HG03342 (cell line): ENCODE measurements around the gene MUC20.
"Not testable (repeated sequence)": the region's sequence is repeated elsewhere in the genome, so short reads cannot be mapped to it uniquely, and the experiment has no call there.

Experiments used
- ATAC-seq: cut with Tn5 transposase; IDR thresholded peaks from one replicate; pipeline ENCODE4 v1.9.1; 2021; ENCODE audit warnings: mild to moderate bottlenecking, moderate library complexity; ENCODE audit not compliant: unreplicated experiment

The MUC20 gene, protein sequence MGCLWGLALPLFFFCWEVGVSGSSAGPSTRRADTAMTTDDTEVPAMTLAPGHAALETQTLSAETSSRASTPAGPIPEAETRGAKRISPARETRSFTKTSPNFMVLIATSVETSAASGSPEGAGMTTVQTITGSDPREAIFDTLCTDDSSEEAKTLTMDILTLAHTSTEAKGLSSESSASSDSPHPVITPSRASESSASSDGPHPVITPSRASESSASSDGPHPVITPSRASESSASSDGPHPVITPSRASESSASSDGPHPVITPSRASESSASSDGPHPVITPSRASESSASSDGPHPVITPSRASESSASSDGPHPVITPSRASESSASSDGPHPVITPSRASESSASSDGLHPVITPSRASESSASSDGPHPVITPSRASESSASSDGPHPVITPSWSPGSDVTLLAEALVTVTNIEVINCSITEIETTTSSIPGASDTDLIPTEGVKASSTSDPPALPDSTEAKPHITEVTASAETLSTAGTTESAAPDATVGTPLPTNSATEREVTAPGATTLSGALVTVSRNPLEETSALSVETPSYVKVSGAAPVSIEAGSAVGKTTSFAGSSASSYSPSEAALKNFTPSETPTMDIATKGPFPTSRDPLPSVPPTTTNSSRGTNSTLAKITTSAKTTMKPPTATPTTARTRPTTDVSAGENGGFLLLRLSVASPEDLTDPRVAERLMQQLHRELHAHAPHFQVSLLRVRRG

DNA sequence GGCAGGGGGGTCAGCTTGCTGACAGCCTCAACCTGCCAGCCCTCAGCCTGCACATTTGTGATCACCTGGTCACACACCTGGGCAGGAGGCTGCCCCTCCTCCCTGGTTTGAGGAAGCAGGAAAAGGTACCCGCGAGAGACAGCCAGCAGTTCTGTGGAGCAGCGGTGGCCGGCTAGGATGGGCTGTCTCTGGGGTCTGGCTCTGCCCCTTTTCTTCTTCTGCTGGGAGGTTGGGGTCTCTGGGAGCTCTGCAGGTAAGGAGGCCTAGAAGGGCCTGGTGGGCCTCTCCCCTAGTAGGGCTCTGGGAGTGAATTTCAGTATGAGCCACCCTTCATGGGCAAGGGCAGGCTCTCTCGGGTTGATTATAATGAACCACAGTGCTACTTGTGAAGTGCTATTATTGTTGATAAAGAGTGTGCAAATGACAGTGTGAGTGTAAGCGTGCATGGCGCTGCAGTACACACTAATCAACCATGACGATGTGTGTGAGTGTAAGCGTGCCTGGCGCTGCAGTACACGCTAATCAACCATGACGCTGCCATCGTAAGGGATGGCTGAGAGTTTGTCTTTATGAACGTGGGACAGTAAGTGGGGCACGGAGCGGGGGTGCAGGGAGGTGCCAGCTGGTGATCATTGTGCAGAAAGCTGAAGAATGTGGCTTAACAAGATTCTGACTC lies at the start of gene MUC20:
MUC20 (plus strand) TSS at position 148 of the 676 bp plus-strand sequence; CDS start at position 178, 30 bp downstream.
- not testable (repeated sequence) for ATAC-seq

DNA sequence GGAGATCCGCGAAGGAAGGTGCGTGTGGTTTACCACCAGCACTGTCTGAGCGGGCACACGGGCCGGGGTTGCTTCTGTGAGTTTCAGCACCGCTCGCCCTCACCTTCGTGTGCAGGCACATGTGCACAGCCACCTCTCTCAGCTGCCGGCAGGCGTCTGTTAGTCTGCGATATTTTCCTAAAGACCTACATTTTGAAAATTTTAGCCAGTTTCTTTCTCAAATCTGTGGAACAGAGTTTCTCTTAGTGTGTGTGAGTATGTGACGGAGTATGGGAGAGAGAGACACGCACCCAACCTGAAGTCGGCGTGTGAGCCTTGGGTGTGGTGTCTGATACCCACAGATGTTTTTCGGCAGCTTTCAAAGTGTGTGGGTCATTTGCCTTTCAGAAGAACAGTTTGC lies 49.5 kb upstream of the MUC20 start:
- not testable (repeated sequence) for ATAC-seq

DNA sequence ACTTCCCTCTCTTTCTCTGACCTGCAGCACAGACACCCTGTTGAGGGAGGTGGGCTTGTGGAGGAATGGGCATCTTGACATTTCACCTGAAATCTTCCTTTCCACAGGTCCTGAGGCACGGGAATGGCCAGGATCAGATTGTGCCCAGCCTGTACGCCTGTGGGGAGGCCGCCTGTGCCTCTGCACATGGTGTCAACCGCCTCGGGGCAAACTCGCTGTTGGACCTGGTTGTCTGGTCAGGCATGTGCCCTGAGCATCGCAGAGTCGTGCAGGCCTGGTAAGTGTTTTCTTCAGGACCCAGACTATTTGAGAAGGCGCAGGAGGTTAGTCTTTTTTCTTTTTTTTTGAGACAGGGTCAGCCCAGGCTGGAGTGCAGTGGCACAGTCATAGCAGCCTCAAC lies 47.1 kb upstream of the MUC20 start:
- ATAC-seq: not testable (repeated sequence)

DNA sequence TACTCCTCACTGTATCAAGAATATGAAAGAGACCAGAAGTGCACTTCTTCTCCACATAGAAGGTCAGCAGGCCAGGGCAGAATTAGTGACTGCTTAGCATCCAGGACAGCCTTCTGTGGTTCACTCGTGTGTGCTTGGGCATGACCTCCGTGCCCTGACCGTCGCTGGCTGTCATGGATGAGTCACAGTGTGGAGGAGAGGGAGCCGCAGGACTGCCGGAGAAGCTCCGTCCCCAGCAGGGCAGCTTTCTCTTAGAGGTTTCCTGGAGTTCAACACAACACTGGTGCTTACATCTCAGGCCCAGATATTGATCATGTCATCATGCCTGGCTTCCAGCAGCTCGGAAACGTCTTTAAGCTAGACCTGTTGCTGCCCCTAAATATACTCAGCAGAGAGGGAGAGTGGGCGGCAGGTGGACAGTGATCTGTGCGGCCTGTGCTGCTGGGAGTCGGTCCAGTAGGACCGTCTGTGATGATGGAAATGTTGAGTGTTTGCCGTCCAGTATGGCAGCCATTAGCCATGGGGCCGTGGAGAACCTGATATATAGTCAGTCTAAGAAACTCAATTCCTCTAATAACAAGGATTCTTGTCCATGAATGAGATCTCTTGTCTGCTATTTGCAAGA lies 42.3 kb upstream of the MUC20 start:
- not testable (repeated sequence) for ATAC-seq

DNA sequence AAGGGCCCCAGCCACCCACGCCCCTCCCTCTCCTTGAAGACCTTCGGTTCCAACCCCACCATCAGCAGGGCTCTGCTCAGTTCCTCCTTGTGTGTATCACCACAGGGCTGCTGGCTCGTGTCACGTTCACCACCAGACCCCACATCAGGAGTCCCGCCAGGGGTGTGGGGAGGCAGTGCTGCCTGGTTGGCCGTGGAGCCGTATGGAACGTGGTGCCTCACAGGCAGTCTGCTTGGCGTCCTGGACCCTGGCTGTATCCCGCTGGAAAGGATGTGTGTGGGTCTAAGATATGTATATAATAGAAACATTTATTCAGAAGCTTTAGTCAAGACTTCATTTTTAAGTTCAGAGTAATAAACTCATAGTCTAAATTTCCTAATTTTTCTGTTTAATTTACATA lies 40.1 kb upstream of the MUC20 start:
- not testable (repeated sequence) for ATAC-seq

DNA sequence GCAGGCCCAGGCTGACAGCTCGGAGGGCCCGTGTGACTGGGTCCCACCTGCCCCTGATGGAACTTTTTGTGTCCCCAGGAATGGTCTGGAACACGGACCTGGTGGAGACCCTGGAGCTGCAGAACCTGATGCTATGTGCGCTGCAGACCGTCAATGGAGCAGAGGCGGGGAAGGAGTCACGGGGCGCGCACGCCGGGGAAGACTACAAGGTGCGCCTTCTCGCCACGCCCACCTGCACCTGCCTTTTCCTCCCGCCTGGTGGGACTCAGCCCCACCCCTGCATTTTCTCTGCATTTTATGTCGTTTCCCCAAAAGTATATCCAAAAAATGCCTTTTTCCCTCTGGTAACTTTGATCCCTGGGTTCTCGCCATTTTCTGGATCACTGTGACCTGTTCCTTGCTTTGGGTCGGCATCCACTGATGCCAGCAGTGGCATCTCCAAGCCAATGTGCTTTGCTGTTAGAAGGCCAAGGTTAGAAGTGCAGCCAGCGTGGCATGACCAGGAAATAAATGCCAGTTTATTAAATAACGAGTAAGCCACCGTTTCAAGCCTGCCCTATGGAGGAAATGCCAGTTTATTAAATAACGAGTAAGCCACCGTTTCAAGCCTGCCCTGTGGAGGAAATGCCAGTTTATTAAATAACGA lies 39.2 kb upstream of the MUC20 start:
- ATAC-seq: not testable (repeated sequence)

DNA sequence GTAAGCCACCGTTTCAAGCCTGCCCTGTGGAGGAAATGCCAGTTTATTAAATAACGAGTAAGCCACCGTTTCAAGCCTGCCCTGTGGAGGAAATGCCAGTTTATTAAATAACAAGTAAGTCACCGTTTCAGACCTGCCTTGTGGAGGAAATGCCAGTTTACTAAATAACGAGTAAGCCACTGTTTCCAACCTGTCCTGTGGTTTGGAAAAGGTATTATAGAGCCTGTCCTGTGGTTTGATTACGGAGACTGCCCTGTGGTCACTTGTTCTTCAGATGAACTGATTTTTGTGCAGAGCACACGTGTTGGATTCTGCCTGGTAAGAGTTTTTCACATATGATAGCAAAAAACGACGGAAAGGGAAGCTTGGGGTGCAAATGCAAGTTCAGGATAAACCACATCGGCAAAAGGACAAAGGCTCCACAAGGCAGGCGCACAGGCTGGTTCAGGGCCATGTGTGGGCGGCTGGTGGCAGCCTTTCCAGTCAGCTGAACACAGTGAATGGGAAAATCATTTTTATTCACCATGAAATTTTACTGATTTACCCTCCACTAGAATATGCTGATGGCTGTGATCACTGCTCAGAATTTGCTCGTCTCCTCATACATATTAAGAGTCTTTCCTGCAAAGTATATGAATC lies 38.6 kb upstream of the MUC20 start:
- ATAC-seq: not testable (repeated sequence)

DNA sequence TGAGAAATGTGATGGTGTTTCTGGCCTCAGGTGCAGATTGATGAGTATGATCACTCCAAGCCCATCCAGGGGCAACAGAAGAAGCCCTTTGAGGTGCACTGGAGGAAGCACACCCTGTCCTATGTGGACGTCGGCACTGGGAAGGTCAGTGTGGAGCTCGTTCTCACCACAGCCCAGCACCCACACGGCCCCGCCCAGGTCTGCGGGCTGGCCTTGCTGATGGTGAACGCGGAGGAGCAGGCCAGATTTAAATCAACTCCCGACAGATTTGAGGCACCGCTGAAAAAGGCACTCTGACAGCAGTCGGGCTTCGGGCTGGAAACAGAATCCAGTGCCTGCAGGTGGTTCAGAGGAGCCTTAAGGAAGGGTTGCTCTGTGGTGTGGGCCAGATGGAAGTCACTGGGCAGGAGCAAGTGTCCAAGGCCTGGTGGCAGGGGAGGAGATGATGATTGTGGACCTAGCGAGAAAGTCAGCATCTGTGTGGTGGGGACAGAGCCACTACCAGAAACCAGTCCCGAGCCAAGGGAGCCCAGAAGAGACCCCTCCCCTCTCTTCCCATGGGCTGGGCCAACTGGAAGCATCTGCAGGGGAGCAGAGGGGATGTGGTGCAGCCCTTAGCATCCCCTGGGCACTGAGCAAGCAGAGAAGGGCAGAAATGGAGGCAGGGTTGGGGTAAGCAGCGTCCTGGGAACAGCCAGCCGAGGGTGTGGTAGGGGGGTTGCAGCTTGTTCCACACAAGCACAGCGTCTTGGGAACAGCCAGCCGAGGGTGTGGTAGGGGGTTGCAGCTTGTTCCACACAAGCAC lies 36.9 kb upstream of the MUC20 start:
- ATAC-seq: not testable (repeated sequence)

DNA sequence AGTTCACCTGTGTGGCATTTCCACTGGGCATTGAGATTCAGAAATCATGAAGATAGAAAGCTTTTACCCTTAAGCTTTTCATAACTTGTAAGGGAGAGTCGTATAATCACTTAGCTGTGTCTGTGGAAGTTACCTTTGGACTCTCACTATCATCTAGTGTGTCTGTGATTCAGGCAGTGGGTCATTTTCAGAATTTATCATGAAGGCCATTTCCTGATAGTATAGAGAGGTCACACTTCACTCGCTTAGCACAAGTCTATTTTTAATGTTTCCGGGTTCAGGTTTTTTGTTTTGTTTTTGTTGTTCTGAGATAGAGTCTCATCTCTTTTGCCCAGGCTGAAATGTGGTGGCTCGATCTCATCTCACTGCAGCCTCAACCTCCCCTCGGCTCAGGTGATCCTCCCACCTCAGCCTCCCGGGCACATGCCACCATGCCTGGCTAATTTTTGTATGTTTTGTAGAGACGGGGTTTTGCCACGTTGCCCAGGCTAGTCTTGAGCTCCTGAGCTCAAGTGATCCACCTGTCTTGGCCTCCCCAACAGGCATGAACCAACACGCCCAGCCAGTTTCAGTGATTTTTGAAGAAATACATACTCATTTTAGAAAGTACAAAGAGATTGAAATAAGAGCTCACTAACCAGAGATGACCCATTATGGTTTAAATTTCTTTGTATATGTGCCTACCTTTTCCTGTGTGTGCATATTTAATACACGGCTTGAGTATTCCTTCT lies 36.1 kb upstream of the MUC20 start:
- ATAC-seq: not testable (repeated sequence)

DNA sequence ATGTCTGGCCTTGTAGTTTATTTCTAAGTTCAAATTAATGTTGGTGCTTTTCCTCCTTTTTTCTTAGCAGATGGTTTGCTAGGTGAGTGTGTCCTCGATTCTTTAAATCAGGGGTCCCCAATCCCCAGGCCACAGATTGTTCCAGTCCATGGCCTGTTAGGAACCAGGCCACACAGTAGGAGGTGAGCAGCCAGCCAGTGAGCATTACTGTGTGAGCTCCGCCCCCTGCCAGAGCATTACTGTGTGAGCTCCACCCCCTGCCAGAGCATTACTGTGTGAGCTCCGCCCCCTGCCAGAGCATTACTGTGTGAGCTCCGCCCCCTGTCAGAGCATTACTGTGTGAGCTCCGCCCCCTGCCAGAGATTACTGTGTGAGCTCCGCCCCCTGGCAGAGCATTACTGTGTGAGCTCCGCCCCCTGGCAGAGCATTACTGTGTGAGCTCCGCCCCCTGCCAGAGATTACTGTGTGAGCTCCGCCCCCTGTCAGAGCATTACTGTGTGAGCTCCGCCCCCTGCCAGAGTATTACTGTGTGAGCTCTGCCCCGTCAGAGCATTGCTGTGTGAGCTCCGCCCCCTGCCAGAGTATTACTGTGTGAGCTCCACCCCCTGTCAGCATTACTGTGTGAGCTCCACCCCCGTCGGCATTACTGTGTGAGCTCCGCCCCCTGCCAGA lies 34.1 kb upstream of the MUC20 start:
- not testable (repeated sequence) for ATAC-seq

DNA sequence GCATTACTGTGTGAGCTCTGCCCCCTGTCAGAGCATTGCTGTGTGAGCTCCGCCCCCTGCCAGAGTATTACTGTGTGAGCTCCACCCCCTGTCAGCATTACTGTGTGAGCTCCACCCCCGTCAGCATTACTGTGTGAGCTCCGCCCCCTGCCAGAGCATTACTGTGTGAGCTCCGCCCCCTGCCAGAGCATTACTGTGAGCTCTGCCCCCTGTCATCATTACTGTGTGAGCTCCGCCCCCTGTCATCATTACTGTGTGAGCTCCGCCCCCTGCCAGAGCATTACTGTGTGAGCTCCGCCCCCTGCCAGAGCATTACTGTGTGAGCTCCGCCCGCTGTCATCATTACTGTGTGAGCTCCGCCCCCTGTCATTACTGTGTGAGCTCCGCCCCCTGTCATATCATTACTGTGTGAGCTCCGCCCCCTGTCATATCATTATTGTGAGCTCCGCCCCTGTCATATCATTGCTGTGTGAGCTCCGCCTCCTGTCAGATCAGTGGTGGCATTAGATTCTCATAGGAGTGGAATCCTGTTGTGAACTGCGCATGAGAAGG lies 33.5 kb upstream of the MUC20 start:
- ATAC-seq: not testable (repeated sequence)

DNA sequence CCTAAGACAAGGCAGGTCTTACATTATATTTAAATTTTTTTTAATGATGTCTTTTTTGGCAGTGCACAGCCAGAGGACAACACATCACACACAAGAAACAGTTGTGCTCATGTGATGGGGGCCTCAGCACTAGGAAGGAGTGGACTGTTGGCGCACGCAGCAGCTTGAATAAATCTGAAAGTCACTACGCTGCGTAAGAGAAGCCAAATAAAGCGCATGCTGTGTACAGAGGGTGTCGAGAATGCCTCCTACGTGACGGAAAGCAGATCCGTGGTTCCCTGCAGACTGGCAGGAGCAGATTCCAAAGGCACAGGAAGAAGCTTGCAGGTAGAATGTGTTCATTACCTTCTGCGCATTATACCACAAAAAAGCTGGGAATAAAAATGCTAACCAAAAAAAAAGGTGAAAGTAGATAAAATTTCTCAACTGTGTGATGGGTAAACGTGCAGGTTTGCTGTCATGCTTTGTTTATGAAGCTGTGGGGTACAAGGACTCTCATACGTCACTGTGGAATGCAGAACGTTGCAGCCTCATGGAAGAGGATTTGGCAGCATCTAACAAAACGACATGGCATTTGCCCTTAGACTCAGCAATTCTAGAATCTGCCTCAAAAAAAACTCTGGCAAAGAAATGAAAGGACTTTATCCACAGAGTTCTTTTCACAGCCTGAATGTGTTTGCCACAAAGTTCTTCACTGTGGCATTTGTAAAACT lies 32.2 kb upstream of the MUC20 start:
- not testable (repeated sequence) for ATAC-seq

DNA sequence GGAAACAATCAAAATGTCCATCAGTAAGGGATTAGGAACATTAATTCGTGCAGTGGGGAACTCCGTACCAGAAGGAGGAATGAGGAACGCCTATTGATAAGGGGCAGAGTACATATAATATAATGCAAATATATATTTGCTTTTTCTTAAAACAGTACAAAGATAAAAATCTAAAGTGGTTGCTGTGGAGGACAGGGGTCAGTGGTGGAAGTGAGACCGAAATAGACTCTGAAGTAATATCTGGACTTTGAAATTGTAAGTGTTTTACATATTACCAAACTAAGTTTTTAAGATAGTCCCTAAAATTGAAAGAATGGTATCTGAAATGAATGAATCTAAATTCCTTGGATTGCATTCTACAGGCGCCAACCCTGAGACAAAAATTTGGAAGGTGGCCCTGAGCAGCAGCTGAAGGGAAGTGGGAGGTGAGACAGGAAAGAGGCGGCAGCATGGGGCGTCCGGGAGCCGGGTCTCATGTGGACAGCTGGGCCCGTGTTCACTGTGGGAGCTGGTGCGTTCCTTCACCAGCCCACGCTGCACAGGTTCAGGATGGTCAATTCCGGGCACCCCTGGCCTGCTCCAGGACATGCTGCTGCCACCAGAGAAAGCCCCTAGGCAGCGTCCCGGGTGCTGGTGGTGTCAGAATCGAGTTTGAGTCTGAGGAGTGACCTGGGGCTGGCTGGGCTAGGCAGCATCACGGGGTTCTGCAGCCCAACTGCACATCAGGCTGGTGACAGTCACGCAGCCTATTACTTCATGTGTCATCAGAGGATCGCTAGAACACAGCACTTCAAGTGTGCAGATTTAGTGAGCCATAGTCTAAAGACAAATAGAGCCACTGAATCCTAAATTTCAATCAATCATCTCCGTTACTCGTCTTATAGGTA lies 31.4 kb upstream of the MUC20 start:
- ATAC-seq: not testable (repeated sequence)

DNA sequence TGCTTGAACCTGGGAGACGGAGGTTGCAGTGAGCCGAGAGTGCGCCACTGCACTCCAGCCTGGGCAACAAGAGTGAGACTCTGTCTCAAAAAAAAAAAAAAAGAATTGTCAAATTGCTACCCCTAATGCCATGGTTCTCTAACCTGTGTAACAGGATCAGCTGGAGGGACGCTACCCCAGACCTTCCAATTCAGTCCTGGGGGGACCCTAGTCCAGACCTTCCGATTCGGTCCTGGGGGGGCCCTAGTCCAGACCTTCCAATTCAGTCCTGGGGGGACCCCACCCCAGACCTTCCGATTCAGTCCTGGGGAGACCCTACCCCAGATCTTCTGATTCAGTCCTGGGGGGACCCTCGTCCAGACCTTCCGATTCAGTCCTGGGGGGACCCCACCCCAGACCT lies 29.8 kb upstream of the MUC20 start:
- no peak for ATAC-seq

DNA sequence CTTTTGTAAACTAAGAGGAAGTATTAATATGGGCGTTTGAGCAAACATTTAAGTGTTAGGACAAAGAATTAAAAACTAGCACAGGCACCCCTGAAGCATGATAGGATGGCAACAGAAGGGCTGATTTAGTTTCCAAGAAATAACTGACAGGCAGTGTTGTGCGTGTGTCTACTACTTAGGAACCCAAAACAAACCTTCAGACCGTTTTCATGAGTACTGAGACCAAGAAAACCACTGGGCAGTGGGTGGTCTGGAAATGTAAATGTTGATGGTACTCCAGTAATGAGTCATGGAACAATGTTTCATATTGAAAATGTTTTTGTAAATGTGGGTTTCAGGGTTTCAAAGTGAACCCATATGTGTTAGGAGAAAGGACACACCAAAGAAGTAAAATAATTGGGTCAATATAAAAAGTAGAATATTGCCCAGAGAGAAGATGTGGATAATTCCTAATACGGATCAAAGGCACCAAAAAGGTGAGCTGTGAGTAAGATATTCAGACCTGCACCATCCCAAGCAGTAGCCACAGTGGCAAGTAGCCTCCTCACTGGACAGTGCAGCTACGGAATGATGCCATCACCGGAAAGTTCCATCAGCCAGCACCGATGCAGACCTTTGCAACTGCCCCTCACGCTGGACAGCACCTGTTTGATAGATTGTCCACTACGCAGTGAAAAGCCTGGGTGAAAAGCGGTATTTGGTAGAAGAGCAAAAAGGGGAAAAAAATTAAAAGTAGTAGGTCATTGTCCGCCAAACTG lies 29.0 kb upstream of the MUC20 start:
- not testable (repeated sequence) for ATAC-seq

DNA sequence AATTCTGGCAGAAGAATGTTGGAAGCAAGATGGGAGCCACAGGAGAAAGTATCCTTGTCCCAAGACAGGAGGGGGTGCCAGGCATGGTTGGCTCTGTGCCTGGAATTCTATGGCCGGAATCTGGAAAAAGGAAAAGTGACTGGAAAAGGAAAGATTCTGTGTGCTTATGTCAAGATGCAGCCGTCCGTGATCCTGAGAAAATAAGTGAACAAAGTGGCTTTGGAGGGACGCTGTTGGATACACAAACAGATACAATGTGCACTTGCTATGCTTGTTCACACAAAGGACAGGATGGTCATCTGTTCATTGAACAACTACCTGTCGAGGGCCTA lies 28.5 kb upstream of the MUC20 start:
- no peak for ATAC-seq
